Bone marrow (tissue), 2 donors: ENCODE measurements around the gene PEX7.
"Not testable (repeated sequence)": the region's sequence is repeated elsewhere in the genome, so short reads cannot be mapped to it uniquely, and the experiment has no call there.

Experiments used
- DNase-seq, 2 donors: peaks; one replicate each; lab custom pipeline; 2025; lab: John Stamatoyannopoulos, UW

The PEX7 gene

GRCh38 chr6:136822376-136823127 is at the start of gene PEX7:
PEX7 (plus strand) TSS chr6:136822592; CDS start chr6:136822666, 74 bp downstream.
- DNase-seq, result peak; percentile 67 to 81

GRCh38 chr6:136772685-136773472 is 49.5 kb upstream of the PEX7 start:
- no peak for DNase-seq

- DNase-seq, result no peak
Measured at GRCh38 chr6:136773473-136773796, 49.0 kb upstream of the PEX7 start.

- peak in 1 of 2 donors; percentile 41 for DNase-seq
Measured at GRCh38 chr6:136774228-136775041, 48.0 kb upstream of the PEX7 start.

GRCh38 chr6:136775081-136775480 is 47.3 kb upstream of the PEX7 start:
- no peak for DNase-seq

GRCh38 chr6:136775548-136775947 is 46.8 kb upstream of the PEX7 start:
- no peak for DNase-seq

- no peak for DNase-seq
Measured at GRCh38 chr6:136777651-136778050, 44.7 kb upstream of the PEX7 start.

- DNase-seq, result no peak
Measured at GRCh38 chr6:136779682-136780081, 42.7 kb upstream of the PEX7 start.

- no peak for DNase-seq
Measured at GRCh38 chr6:136780972-136781371, 41.4 kb upstream of the PEX7 start.

GRCh38 chr6:136782021-136782770 is 40.2 kb upstream of the PEX7 start:
- peak in 1 of 2 donors; percentile 81 for DNase-seq

- DNase-seq, result no peak
Measured at GRCh38 chr6:136783021-136783420, 39.4 kb upstream of the PEX7 start.

GRCh38 chr6:136783495-136784270 is 38.7 kb upstream of the PEX7 start:
- peak; percentile 28 to 84 for DNase-seq

- DNase-seq, result no peak
Measured at GRCh38 chr6:136784271-136784664, 38.1 kb upstream of the PEX7 start.

GRCh38 chr6:136784910-136785746 is 37.3 kb upstream of the PEX7 start:
- peak; percentile 26 to 78 for DNase-seq

GRCh38 chr6:136786658-136787057 is 35.7 kb upstream of the PEX7 start:
- DNase-seq, result no peak

GRCh38 chr6:136787726-136788068 is 34.7 kb upstream of the PEX7 start:
- DNase-seq, result no peak

GRCh38 chr6:136788069-136788902 is 34.1 kb upstream of the PEX7 start:
- DNase-seq, result peak in 1 of 2 donors; percentile 24

GRCh38 chr6:136789440-136789839 is 33.0 kb upstream of the PEX7 start:
- DNase-seq, result not testable (repeated sequence)
